SKM-1 treated with dmso at 0.1 percent for 144 hours (cell line): Measurements from ENCODE around the gene APOB.

Experiments used
- DNase-seq: peaks from one replicate; lab custom pipeline; 2025; ENCODE audit not compliant: unreplicated experiment; lab: John Stamatoyannopoulos, UW

The APOB gene

GRCh38 chr2:20985062-20985461 is 58.8 kb downstream of the APOB start:
- no peak for DNase-seq

DNA sequence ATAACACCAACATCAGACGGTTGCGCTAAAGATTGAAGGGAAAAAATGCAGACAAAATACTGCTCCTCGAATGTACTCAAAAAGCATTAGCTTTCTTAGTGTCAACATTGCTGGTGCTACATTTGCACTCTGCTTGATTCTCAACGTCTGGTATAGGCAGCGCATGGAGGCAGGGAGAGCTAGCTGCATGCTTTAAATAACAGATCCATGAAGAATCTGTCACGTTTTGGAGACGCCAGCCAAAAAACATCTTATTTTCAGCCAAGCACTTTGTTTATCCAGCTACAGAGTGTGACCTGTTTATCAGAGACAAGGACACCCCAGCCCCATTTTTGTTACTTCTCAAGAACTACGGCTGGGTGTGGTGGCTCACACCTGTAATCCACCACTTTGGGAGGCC is 59.5 kb downstream of the APOB start:
- DNase-seq, result no peak

GRCh38 chr2:20983844-20984243 is 60.0 kb downstream of the APOB start:
- DNase-seq, result no peak

DNA sequence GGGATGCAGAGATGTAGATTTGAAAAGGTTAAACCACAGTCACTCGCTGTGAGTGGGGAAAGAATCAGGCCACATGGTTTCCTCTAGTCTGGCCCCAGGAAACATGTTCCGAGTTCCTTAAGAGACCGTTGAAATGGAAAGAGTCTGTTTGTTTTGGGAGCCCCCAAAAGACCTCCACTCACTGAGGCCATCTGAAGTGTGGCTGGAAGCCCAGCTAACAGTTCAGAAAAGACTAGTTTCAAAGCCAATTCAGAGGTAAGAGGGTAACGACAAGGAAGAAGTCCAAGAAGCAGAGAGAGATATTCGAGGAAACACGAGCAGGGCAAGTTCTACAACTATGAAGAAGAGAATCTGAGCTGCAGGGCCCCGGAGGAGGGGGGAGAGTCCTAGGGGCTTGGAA is 61.0 kb downstream of the APOB start:
- DNase-seq, result no peak

- no peak for DNase-seq
Measured at GRCh38 chr2:20977520-20978180, 66.2 kb downstream of the APOB start.

- DNase-seq, result no peak
Measured at GRCh38 chr2:20976527-20976926, 67.3 kb downstream of the APOB start.

- DNase-seq, result no peak
Measured at GRCh38 chr2:20972792-20973565, 70.9 kb downstream of the APOB start.

- no peak for DNase-seq
Measured at GRCh38 chr2:20972110-20972509, 71.8 kb downstream of the APOB start.

GRCh38 chr2:20970068-20970467 is 73.8 kb downstream of the APOB start:
- peak; percentile 27 for DNase-seq

GRCh38 chr2:20966061-20966595 is 77.7 kb downstream of the APOB start:
- DNase-seq, result no peak

DNA sequence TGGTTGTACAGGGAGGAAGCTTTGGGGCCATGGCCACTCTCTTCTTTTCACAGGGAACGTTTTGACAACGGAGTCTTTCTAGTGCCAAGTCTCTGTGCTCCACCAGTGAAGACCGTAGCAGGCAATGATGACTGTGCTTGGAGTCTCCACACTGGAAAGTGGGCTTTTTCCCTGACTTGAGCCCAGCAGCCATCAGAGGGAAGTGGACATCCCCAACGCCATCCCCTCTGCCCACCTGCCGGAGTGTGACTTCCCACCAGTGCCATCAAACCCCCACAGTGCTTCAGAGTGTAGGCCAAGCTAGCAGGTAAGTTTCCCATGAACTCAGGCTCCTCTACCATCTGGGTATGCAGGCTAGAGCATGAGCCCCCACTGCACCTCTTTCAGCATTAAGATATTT is 78.7 kb downstream of the APOB start:
- no peak for DNase-seq

DNA sequence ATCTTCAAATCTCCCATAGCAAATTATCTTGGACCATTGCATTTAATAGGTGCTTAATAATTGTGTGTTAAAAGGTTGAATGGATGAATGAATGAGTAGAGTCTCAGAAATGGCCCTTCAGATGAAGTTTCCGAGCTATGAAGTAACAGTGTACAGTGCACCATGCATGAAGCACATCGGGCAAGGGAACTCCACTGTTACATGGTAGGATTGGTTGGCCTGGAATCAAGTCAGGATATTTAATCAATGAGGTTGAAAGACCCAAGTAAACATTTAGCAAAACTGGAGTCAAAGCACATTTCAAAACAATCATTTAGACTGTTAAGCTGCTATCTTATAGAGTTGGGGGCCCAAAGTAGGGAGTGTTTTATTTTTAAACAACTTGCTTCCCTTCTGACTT is 80.0 kb downstream of the APOB start:
- DNase-seq, result no peak

- DNase-seq, result peak; percentile 53
Measured at GRCh38 chr2:20962939-20963557, 80.8 kb downstream of the APOB start.

GRCh38 chr2:20961858-20962257 is 82.0 kb downstream of the APOB start:
- no peak for DNase-seq

- no peak for DNase-seq
Measured at GRCh38 chr2:20960003-20960402, 83.9 kb downstream of the APOB start.

DNA sequence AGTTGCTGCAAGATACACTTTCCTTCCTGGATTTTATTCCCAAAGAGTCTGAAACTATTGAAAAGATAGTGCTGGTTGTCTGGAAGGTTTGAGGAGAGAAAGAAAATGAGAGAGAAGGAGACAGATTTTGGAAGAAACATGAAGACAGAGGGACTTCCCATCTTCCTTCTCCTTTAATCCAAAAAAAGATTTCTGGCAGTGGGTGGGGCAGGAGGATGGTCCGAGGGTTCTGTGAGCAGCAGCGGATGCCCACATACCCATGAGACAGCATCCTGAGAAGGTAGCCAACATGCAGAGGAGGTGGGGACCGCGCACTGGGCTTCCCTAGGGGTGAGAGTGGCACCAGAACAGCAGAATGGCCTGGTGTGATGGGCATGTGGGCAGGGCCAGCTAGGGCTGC is 84.6 kb downstream of the APOB start:
- no peak for DNase-seq

- no peak for DNase-seq
Measured at GRCh38 chr2:20957788-20958525, 85.9 kb downstream of the APOB start.

- no peak for DNase-seq
Measured at GRCh38 chr2:20955277-20956026, 88.4 kb downstream of the APOB start.

- no peak for DNase-seq
Measured at GRCh38 chr2:20953146-20953824, 90.6 kb downstream of the APOB start.
